KOPT-K1 (cell line): ENCODE measurements around the gene KLRC3.
"Not testable (repeated sequence)": the region's sequence is repeated elsewhere in the genome, so short reads cannot be mapped to it uniquely, and the experiment has no call there.

Experiments used
- H3K27ac ChIP-seq: fragments of 200-600 bp; sonication (generic); 2 replicates; pipeline ENCODE4 v1.5.1; 2016; ENCODE audit warnings: antibody characterized with exemption, mild to moderate bottlenecking, low read depth, low read length; ENCODE audit not compliant: poor library complexity, severe bottlenecking
- H3K36me3 ChIP-seq: fragments of 200-600 bp; sonication (generic); 2 replicates; pipeline ENCODE4 v1.5.1; 2017; ENCODE audit warnings: antibody characterized with exemption, mild to moderate bottlenecking, low read length, moderate library complexity; ENCODE audit not compliant: insufficient read depth
- H3K9me3 ChIP-seq: fragments of 200-600 bp; sonication (generic); 2 replicates; pipeline ENCODE4 v1.5.1; 2017; ENCODE audit warnings: antibody characterized with exemption, low read length, mild to moderate bottlenecking; ENCODE audit not compliant: insufficient read depth, poor library complexity, severe bottlenecking

Gene KLRC3

DNA sequence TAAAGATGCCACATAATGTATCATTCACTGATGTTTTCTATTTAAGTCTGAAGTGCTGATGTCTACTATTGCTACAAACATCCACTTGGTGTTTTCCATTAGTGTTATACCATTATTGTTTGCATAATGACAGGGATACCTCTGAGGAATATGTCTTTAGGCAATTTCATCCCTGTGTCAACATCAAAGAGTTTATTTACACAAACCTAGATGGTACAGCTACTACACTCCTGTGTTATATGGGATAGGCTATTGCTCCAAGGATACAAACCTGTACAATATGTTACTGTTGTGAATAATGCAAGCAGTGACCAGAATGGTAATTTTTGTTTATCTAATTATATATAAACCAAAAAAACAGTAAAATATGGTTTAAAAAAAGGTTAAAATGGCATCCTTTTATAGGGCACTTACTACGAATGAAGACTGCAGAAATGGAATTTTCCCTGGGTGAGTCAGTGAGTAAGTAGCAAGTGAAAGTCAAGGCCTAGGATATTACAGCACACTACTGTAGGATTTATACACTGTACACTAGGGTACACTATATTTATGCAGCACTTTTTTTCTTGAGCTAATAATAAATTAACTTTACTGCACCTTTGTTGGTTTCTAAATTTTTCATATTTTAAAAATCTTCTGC is 4.0 kb upstream of the KLRC3 start:
- not testable (repeated sequence) for H3K9me3 ChIP-seq

DNA sequence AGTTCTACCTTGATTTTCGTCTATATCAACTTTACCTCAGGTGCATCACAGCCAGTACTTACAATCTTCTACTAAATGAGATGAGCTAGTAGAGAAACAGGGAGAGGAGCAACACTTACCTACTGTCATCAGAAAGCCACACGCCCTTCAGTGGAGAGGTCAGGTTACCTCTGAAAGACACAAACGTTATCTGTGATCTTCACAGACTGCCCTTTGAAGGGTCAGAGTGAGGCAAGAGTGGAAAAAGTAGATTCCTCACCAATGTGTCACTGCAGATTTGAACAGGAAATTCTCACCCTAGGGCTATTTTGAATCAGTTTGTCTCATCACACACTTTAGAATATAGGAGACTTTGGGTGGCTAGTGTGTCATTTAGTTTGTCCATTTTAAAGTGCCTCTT is 1.8 kb upstream of the KLRC3 start:
- not testable (repeated sequence) for H3K9me3 ChIP-seq, H3K27ac ChIP-seq, H3K36me3 ChIP-seq

More for the DNA sequence above, 4.0 kb upstream of the KLRC3 start:
- not testable (repeated sequence) for H3K27ac ChIP-seq, H3K36me3 ChIP-seq

DNA sequence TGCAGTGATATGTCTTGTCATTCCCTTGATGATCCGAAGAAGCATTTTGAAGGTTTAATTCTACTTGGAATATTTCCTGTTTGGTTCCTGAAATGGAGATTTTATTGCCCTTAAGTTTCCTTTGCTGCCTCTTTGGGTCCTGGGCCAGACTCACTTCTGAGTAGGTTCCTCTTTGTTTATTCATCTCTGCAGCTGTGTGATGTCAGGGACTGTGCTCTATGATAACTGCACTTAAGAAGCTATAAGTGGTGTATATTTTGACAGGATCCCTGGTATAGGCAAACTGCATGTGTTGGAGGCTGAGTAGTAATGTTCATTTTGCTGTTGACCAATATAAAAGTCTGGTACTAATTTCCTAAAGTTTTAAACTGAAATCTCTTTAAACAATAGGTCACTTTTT is 11.0 kb downstream of the KLRC3 start, which contains the start of gene KLRC4:
TSS of gene KLRC4 (minus strand) at position 366 of the 400 bp plus-strand sequence. CDS start at position 184, 182 bp downstream.
- H3K27ac ChIP-seq, result no peak within 1 kb of the TSS
- H3K9me3 ChIP-seq, result peaks cover 5% of the 10 kb centered on the region

DNA sequence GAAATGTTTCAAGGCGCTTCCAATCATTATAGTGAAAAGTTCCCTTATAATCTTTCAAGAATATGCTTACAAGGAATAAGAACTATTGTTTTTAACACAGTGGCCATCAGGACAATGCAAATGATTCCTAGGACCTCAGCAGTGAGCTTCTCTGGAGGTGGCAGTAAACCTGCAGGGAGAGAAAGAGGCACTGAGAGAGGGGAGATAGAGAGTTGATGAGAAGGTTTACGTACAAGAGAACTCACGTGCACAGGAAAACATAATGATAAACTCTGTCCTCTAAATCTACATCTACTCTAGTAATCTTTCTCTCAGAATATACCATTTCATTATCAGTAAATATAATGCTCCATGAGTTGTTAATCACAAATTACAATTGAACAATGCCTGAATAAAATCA is 11.6 kb downstream of the KLRC3 start:
- no peaks in the 10 kb centered on the region for H3K36me3 ChIP-seq

More for the DNA sequence above, 11.0 kb downstream of the KLRC3 start, which contains the start of gene KLRC4:
- no peaks in the 10 kb centered on the region for H3K36me3 ChIP-seq

GRCh38 chr12:10406725-10407124 is 13.7 kb downstream of the KLRC3 start:
- peaks cover 5% of the 10 kb centered on the region for H3K9me3 ChIP-seq
- no peaks in the 10 kb centered on the region for H3K36me3 ChIP-seq
- H3K27ac ChIP-seq, result no peak overlapping the region

More for the DNA sequence above, 11.6 kb downstream of the KLRC3 start:
- Histone ChIP-seq H3K9me3 (peaks cover 5% of the 10 kb centered on the region), H3K27ac (no peak overlapping the region)

DNA sequence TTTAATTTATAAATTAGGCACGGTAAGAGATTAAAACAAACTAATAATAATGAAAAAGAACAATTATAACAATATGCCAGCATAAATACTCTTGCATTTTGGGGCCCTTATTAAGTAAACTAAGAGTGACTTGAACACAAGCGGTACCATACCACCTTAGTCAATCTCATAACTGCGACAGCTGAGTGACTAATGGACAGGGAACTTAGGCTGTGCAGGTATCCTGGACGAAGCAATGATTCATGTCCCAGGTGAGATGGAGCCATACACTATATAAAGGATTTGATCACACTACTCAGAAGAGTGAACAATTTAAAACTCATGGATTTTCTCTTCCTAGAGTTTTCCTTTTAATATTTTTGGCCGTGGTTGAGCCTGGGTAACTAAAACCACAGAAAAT is 15.1 kb downstream of the KLRC3 start:
- no peaks in the 10 kb centered on the region for H3K36me3 ChIP-seq
- H3K27ac ChIP-seq, result no peak overlapping the region
- H3K9me3 ChIP-seq, result peaks cover 5% of the 10 kb centered on the region

- Histone ChIP-seq H3K27ac (no peak overlapping the region), H3K9me3 (peaks cover 5% of the 10 kb centered on the region), H3K36me3 (no peaks in the 10 kb centered on the region)
These were observed 15.6 kb downstream of the KLRC3 start for GRCh38 chr12:10404798-10405197.

DNA sequence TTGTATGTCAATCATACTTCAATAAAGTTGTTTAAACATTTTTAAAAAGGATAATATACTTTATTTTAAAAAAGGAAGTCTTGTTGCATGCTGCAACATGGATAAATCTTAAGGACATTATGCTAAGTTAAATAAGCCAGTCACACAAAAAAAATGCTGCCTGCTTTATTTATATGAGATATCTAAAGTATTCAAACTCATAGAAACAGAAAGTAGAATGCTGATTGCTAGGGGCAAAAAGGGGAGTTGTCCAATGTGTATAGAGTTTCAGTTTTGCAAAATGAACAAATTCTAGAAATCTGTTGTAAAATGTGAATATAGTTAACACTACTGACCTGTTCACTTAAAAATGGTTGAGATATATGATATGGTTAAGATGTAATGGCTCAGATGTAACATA is 19.6 kb downstream of the KLRC3 start:
- Histone ChIP-seq H3K27ac (no peak overlapping the region), H3K36me3 (no peaks in the 10 kb centered on the region), H3K9me3 (peaks cover 5% of the 10 kb centered on the region)

- no peaks in the 10 kb centered on the region for H3K9me3 ChIP-seq
- H3K27ac ChIP-seq, result no peak overlapping the region
- no peaks in the 10 kb centered on the region for H3K36me3 ChIP-seq
These were observed 22.2 kb downstream of the KLRC3 start for GRCh38 chr12:10398168-10398567.

- no peaks in the 10 kb centered on the region for H3K9me3 ChIP-seq
- H3K27ac ChIP-seq, result no peak overlapping the region
- H3K36me3 ChIP-seq, result no peaks in the 10 kb centered on the region
These were observed 23.1 kb downstream of the KLRC3 start for GRCh38 chr12:10397296-10397695.

DNA sequence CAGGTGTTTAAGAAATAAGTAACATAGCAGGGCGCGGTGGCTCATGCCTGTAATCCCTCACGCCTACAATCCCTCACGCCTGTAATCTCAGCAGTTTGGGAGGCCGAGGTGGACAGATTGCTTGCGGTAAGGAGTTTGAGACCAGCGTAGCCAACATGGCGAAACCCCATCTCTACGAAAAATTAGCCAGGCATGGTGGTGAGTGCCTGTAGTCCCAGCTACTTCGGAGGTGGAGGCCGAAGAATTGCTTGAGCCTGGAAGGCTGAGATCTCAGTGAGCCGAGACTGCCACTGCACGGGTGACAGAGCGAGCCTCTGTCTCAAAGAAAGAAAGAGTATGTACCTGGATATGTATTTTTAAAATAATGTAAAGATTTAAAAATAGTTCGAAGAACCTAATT is 24.2 kb downstream of the KLRC3 start:
- not testable (repeated sequence) for H3K36me3 ChIP-seq, H3K9me3 ChIP-seq, H3K27ac ChIP-seq

DNA sequence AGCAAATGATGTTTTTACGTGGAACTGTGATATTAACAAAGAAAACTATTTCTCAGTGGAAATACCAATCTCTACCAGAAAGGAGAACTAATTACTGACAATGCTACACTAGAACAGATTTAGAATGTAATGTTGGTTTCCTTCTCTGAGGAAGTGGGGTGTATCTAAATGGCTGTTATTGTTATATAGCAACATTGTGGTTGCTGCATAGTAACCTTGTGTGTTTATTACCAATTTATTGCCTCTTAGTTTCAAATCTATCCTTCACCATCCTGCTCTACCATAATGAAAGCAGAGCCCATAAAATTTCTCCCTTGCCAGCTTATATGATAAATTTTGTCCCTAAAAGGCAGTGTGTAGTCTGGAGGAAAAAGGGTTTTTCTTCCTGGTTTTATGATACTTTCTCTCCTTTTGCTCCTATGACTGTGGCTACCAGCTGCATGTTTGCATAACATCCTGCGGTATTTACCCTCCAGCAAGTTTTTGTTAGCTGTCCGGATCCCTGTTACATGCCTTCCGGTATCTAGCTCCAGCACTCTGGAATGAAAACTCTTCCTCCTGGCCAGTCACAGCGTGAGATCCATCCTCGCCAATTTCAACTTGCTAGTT is 24.9 kb downstream of the KLRC3 start:
- Histone ChIP-seq H3K27ac (no peak overlapping the region), H3K36me3 (no peaks in the 10 kb centered on the region), H3K9me3 (no peaks in the 10 kb centered on the region)

GRCh38 chr12:10394531-10395152 is 25.8 kb downstream of the KLRC3 start:
- H3K36me3 ChIP-seq, H3K27ac ChIP-seq: not testable (repeated sequence)

DNA sequence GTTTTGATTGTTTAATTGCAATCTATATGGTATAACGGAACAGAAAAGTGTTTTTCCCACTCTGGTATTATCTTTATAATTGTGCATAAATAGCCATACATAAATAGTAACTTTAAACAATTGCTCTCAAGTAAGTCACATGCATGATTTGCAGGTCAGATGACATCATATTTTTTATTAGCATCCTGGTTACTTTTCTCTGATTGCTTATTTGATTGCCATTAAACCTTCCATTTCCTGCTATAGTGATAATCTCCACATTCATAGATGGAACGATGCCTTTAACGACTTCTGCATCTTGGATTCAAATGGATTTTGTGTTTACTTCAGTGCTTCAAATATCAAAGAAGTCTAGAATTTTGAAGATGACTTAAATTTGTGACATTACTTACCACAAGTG is 27.1 kb downstream of the KLRC3 start:
- Histone ChIP-seq H3K27ac (no peak overlapping the region), H3K9me3 (no peaks in the 10 kb centered on the region), H3K36me3 (no peaks in the 10 kb centered on the region)

More at GRCh38 chr12:10394531-10395152, 25.8 kb downstream of the KLRC3 start:
- not testable (repeated sequence) for H3K9me3 ChIP-seq

GRCh38 chr12:10392394-10392930 is 27.9 kb downstream of the KLRC3 start:
- no peak overlapping the region for H3K27ac ChIP-seq
- no peaks in the 10 kb centered on the region for H3K9me3 ChIP-seq
- H3K36me3 ChIP-seq, result no peaks in the 10 kb centered on the region
